GM19468 (cell line): ENCODE data around the gene PLCB4.
"Not testable (repeated sequence)": the region's sequence is repeated elsewhere in the genome, so short reads cannot be mapped to it uniquely, and the experiment has no call there.

Experiments used
- ATAC-seq: cut with Tn5 transposase; IDR thresholded peaks from one replicate; pipeline ENCODE4 v1.9.1; 2021; ENCODE audit warnings: mild to moderate bottlenecking, moderate library complexity, moderate number of reproducible peaks; ENCODE audit not compliant: unreplicated experiment; ENCODE audit errors: extremely low read depth

Gene PLCB4

DNA sequence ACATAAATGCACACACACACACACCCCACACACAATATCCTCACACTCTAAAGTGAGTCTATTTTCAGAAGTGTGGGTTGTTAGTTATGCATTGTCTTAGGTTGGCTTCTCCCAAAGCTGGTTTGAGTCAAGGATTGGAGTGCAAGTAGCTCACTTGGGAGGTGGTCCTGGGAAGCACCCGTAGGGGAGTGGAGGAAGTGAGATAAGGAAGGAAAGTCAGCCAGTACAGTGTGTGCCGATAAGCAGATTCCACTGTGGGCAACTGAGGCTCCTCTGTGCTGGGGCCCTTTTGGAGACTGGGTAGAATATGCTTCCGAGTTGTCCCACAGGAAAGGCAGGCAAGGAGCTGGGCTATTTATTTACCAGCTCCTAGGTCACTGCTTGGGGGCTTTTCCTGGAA lies 67.2 kb downstream of the PLCB4 start:
- ATAC-seq, result no peak

DNA sequence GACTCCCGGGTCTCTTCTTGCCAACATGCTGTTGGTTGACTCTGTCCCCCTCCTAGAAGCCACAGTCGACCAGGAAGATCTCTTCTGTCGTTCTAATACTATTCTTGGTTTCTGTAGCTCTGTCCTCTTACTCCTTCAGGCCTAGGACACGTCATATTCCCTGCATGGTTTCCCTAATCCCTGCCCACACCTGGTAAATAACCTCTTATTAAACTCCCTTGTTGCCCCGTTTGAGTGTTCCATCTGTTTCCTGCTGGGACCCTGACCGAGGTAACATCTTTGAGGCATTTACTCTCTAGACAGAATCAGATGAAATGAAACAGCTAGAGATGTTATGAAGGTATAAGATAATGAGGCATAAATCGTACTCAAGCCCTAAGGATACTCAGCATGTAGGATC lies 68.1 kb downstream of the PLCB4 start:
- ATAC-seq, result no peak

DNA sequence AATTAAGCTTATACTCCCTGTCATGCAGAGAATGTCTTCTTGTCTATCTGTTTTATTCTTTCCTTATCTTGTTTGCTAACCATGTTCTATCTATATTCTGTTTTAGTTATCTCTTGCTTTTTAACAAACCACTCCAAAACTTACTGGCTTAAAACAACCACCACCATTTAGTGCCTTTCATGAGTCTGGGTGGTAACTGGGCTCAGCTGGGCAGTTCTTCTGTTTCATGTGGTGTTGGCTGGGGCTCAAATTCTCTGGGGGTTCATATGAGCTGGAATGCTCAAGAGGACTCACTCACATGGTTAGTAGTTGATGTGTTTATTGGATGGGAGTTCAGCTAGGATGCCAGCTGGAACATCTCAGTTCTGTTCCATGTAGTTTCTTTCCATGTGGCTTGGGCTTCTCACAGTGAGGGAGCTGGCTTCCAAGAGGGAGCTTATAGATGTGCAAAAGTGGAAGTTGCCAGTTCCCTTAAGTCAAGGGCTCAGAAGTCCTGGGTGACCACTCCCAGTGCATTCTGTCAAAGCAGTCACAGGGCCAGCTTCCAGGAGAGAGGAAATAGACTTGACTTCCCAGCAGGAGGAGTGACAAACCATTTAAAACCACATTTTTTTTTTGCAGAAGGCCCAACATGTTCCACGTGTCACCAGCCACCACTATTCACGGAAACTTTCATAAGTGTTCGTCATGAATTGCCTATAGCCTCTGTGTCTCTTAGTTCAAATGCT lies 70.4 kb downstream of the PLCB4 start:
- no peak for ATAC-seq

DNA sequence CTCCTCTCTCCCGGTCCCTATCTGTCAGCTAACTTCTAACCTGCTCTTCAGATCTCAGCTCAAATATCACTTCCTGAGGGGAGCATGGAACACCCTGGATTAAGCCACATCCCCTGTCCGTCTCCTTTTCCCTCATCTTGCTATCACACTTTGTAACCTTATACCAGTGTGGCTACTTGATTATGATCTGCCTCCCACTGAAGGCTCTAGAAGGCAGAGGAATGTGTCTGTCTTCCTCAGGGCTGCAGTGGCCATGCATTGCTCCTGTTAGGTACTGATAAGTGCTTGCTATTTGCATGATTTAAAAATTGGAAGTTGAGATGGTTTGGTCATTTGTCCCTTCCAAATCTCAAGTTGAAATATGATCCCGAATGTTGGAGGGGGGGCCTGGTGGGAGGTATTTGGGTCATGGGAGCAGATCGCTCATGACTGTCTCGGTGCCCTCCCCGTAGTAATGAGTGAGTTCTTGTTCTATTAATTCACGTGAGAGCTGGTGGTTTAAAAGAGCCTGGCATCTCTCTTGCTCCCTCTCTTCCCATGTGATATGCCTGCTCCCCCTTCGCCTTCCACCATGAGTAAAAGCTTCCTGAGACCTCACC lies 71.4 kb downstream of the PLCB4 start:
- ATAC-seq, result no peak

DNA sequence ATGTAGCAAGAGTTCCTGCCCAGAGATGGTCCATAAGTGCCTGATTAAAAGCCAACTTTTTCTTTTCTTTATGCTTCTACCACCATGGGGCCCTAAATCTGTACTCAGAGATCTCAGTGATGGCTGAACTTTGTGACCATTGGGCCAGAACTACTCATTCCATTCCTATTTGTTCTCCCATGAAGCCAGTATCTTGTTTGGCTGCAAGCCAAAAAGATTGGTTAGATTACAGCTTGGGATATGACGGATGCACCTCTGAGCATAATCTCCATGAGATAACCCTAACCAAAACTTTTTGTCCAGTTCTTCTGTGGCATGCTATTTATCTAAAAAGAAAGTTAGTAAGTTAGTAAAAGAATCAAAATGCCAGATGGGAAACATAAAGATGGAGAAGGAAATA lies 72.2 kb downstream of the PLCB4 start:
- no peak for ATAC-seq

DNA sequence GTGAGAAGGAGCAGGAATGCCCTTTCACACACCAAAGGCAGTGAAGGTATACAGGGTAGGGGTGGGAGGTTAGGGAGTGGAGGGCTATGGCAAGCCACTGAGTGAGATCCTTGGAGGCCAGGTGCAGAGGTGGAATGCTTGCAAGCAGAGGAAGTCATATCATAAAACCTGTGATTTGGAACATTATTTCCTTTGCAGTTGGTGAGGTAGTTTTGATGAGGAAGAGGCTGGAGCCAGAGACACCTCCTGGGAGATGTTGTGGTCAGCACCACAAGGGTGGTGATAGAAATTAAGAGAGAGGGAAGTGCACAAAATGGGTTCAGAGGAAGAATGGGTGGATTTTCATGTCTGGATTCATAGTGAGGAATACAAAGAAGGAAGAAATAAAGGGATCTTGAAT lies 73.0 kb downstream of the PLCB4 start:
- ATAC-seq, result no peak

DNA sequence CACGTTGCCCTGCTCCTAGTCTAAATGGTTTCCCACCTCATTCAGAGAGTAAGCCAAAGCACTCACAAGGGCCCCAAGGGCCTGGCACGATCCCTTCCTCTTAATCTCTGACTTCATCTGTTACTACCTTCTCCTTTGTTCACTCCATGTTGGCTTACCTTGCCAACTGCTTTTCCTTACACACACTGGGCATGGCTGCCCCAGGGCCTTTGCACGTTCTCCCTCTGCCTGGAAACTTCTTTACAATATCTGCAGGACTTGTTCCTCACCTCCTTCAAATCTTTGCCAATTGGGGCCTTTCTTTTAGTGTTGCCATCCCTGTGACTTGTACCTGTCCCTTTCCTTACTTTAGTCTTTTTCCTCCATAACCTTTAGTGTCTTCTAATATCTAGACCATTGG lies 73.9 kb downstream of the PLCB4 start:
- ATAC-seq, result no peak

DNA sequence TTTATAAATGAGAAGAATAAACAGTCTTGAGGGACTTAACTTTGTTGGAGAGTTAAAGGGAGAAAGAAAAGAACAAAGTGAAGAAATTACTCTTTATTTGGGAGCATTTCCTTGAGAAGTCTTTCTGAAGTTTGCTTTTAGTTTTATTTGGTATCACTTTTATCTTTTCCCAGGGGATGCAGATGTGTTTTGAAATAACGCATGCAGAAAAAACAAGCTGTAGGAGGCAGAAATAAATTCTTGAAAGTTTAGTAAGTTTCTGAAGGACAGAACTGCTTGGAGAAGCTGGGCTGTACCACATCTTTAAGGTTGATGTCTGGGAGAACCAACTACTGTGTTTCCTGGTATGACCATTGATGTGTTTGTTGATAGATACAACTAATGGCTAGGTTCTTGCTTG lies 75.0 kb downstream of the PLCB4 start:
- ATAC-seq, result no peak

DNA sequence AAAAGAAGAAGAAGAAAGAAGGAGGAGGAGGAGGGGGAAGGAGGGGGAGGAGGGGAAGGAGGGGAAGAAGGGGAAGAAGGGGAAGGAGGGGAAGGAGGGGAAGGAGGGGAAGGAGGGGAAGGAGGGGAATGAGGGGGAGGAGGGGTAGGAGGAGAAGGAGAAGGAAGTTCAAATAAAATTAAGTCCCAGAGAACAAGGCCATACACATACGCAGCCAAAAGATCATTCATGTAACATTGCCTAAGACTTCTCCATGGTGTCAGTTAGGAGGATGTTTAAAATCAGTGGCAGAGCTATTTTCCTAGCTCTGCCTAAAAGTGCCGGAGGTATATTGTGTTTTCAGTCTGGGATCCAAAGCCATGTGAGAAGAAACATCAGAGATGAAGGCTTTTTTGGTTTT lies 75.8 kb downstream of the PLCB4 start:
- ATAC-seq, result no peak

DNA sequence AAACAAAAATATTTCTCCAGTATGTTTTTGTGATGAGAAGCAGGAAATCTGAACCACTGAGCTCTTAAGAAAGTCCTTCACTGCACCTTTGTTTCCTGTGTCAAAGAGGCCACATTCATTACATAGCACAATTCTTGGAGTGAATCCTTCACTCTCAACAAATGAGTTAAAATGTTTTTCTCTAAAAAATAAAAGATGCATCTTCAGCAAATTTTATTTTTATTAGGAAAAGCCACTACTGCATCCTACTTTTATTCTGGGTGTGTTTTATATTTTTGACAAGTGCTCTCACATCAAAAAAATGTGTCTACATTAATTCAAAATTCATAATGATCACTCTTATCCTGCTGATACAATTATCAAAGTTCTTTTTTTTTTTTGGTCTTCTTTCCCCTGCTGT lies 76.3 kb downstream of the PLCB4 start:
- ATAC-seq, result no peak

DNA sequence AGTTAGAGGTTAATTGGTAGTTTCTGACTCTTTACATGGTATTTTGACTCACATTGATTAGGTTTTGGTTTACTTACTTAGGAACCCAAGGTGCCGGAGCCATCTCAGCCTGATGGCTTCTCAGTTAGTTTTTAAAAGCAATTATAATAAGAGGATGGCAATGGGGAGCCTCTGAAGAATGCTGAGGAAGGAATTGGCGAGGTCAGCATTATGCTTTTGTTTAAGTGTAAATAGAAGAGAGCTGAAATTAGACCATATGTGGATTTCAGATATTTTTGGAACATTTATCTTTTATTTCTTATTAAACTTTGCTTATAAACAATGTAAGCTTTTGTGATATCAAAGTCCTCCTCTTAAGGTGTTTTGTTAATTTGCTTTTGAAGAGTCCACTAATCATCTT lies 77.8 kb downstream of the PLCB4 start:
- no peak for ATAC-seq

DNA sequence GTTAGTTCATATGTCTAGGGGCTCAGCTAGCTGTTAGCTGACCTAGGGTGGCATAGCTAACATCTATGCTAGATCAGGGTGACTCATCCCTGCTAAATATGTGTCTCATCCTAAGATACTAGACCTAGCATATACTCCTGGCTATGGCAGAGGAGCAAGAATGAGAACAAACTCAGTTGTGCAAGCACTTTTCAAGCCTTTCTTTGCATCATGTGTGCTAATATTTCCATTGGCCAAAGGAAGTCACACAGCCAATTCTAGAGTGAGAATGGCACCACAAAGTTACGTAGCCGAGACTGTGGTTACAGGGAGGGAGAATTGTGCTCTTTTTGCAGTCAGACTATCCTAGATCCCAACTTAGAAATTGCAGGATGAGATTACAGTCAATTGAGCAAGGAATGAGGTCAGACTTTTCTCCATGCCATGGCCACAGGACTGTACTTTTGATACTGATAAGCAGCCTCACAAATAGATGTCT lies 78.7 kb downstream of the PLCB4 start:
- ATAC-seq, result no peak

DNA sequence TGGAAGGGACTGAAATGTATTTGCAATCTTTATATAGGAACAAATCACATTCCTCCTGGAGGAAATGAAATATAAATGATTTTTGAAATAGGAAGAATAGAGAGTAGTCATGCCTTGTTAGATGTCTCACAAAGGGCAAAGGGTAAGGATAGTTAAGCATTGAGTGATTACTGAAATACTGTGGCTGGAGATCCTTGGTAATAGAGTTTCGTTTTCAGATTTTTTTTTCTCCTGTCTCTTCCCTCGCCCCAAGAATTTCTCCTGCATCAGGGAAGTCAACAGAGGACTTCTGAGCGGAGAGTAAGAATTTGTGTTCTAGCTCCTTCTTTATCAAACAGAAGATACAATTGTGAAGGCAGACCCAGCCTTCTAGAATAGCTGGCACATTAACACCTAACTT lies 79.4 kb downstream of the PLCB4 start:
- ATAC-seq, result no peak

DNA sequence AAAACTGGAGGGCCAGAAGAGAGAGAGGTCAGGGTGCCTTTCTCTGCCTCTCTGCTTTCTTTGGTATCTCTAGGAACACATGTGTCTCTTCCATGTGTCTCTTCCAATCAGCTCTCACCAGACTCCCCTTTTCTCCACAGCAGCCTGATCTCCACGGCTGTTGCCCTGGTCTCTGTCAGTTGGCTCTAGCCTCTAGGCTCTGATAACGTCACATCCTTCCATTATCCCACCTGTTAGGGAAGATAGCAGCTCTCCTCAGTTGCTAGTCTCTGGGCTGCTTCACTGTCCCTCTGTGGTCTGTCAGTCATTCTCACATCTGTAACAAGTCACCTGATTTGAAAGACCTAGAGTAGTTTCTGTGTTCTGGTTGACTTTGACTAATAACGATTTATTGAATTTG lies 80.2 kb downstream of the PLCB4 start:
- ATAC-seq, result no peak

DNA sequence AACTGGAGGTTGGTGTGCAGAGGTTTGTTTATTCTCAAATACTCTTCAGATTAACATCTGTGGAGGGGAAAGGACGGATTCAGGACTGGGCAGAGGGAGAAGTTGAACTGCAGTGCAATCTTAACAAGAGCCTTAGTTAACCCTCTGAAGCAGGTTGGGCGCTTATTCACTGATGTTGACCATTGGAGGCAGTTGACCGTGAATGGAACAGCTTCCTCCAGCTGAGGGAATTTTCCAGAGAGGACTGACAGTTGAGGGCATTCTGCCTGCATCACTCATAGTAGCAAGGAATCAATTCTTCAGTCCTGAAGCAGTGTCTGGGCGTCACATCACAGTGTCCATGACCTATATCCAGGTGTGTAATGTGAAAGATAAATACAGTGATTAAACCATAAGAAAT lies 80.9 kb downstream of the PLCB4 start:
- no peak for ATAC-seq

DNA sequence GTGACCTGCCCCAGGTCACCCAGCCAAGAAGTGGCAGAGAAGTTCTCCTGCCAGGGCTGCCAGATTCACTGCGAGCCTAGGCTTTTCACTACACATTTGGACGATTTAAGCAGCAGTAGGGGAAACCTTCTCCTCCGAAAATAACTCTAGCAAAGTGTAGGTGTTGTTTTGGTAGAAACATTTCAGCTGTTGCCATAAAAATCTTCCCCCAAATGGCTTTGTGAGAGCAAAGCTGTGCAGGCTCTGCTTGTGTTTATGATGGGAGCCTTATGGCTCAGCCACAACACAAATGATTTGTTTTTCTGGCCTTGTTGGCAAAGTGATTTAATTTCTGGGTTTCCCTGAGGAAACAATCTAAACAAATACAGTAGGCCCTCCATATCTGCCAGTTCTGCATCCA lies 81.8 kb downstream of the PLCB4 start:
- no peak for ATAC-seq

DNA sequence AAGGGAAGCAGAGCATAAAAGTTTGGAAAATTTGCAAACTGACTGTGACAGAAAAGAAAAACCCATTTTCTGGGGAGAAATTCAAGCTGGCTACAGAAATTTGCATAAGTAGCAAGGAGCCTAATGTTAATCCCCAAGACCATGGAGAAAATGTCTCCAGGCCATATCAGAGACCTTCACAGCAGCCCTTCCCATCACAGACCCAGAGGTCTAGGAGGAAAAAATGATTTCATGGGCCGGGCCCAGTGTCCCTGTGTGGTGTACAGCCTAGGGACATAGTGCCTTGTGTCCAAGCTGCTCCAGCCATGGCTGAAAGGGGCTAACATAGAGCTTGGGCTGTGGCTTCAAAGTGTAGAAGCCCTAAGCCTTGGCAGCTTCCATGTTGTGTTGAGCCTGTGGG lies 83.3 kb downstream of the PLCB4 start:
- not testable (repeated sequence) for ATAC-seq

DNA sequence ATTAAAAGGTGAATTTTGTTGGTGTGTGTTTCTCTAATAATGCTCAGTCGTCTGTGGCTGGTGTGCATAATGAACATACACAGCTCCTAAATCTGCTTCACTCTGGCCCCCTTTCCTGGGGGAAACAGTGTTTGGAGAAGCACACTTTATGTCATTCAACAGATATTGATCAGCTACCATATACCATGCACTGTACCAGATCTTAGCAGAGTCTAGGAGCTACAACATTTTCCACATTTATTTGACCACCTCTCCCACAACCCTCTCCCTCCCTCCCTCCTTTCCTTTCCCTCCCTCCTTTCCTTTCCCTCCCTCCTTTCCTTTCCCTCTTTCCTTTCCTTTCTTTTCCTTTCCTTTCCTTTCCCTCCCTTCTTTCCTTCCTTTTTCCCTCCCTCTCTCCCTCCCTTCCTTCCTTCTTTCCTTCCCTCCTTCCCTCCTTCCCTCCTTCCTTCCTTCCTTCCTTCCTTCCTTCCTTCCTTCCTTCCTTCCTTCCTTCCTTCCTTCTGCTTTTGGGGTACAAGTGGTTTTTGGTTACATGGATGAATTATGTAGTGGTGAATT lies 85.7 kb downstream of the PLCB4 start:
- ATAC-seq, result no peak

DNA sequence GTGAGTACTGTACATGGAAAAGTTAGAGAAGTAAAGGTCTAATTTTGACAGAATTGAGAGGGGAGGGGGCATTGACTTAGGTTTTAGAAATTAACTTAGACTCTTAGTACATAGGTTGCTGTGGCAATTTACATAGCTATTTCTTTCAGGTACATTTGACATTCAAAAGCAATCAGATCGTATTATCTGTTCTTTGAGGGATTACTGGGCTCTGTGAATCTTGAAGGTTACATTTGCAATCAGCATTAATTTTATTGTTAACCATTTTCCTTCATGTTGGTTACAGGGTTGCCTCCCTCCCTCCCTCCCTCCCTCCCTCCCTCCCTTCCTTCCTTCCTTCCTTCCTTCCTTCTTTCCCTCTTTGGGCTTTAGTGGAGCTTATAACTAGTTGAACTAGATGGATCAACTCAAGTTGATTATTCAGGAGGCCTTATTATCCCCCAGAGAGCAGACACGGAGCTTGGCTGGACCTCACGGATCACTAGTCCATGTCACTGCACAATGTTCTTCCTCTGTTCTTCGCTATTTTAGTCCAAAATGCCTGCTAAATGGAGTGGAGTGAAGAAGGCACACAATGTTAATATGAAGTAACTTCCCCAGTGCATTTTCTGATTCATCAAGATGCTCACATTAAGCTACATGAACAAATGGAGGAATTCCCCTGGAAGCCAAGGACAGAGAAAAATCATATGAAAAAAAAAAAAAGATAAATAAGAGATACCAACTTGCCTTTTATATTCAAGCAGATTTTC lies 87.8 kb downstream of the PLCB4 start:
- ATAC-seq, result no peak

DNA sequence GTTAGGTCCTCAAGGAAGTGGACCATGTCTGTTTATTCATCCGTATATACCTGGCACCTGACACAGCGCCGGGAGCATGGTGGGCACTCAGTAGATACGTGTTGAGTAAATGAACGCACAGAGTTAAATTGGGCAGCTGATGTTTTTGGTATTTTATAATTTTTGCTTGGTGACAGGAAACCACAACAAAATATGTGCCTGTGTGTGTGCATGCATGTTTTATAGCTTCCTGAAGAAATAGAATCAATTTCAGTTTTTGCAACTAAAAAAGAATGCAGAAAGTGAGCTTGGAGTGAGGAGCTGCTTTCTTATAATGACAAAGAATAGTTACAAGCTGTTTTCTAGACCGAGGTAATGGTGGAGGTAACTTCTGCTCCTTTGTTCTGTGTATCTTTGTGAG lies 91.4 kb downstream of the PLCB4 start:
- ATAC-seq, result no peak

DNA sequence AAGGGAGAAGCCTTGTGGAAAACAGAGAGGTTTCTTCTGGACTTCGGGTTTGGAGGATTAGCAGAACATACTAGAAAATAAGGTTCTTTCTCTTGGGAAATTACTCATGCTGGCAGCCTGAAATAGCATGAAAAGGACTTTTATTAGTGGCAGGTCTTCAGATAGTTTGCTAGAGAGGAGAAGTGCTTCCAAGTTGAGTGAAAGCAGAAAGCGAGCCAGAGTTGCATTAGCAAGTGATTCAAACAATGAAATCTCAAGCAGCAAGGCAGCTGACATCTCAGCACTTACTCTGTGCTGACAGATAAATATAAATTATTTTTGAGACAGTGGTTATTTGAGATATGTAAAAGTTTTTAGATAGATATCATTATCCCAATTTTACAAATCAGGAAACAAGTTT lies 91.9 kb downstream of the PLCB4 start:
- no peak for ATAC-seq
